Liver (tissue), 3 donors: ENCODE measurements around the gene DDX41.

Experiments used
- CTCF ChIP-seq: fragments of 150-350 bp; IDR thresholded peaks from 2 replicates; pipeline ENCODE4 v1.5.1; 2017; ENCODE audit warnings: improper control_type of control experiment, low read depth, low read length; ENCODE audit not compliant: missing input control
- FOXA1 ChIP-seq: IDR thresholded peaks from 2 replicates; pipeline ENCODE4 v1.6.1; 2016; ENCODE audit warnings: antibody characterized with exemption
- GABPA ChIP-seq, 2 donors: IDR thresholded peaks in 1 of 2; conservative IDR thresholded peaks in 1 of 2; 2 replicates each; pipeline ENCODE4 v1.6.1; 2016; ENCODE audit warnings: antibody characterized with exemption in 2 of 2, mild to moderate bottlenecking in 1 of 2, moderate library complexity in 1 of 2
- MAX ChIP-seq: IDR thresholded peaks from 2 replicates; pipeline ENCODE4 v1.6.1; 2016; ENCODE audit warnings: antibody characterized with exemption
- REST ChIP-seq: IDR thresholded peaks from 2 replicates; pipeline ENCODE4 v1.6.1; 2016; ENCODE audit warnings: antibody characterized with exemption, mild to moderate bottlenecking
- SP1 ChIP-seq: IDR thresholded peaks from 2 replicates; pipeline ENCODE4 v1.6.1; 2018; ENCODE audit warnings: antibody characterized with exemption, mild to moderate bottlenecking
- TAF1 ChIP-seq: conservative IDR thresholded peaks from 2 replicates; pipeline ENCODE4 v1.6.1; 2016; ENCODE audit warnings: antibody characterized with exemption, mild to moderate bottlenecking
- YY1 ChIP-seq: IDR thresholded peaks from 2 replicates; pipeline ENCODE4 v1.6.1; 2016; ENCODE audit warnings: antibody characterized with exemption, mild to moderate bottlenecking
- donor health status: healthy.
- donor health status: healthy.

GRCh38 chr5:177503351-177504085 lies 13.2 kb downstream of the DDX41 start:
- TF ChIP-seq TAF1 (no peak), GABPA (IDR thresholded peaks at IDR 0.05 in 1 of 2, conservative IDR thresholded peaks at IDR 0.05 in 1 of 2) (no peak), FOXA1 (no peak), REST (no peak), CTCF (no peak), YY1 (no peak), SP1 (no peak), MAX (no peak)
